Left cardiac atrium (tissue), 4 donors: ENCODE measurements around the gene RYR2. TPM values are rescaled to one million over a fixed set of nuclear protein-coding genes. Genes with fewer than 3 reads are reported as not detected.

Source experiments
- ATAC-seq, 2 donors: fragments of 200-7000 bp; cut with Tn5 transposase; one replicate each; pipeline ENCODE4 v1.9.1; 2020; ENCODE audit warnings: mild to moderate bottlenecking in 2 of 2, moderate library complexity in 2 of 2
- DNase-seq: peaks from one replicate; pipeline ENCODE4 v3.0.0-alpha.2; 2020
- intact Hi-C, 2 donors: fragments of 100-400 bp; cut with DNase I; formaldehyde crosslinking; loops; one replicate each; pipeline versions ENCODE4 v1.14.1 to v1.15.1; 2022 to 2023
- total RNA-seq, 2 donors: library from RNA; stranded (reverse); fragmentation: NEBNext Ultra II Directional; extraction: Animal tissue kit (Norgen Biotek cat#: 25700); gene quantifications; one replicate each; pipeline ENCODE4 v1.2.1, GENCODE V29; 2021
- donor health status: DM: no; HTN: yes; CAD: no.
- donor health status: DM: no; HTN: yes; CAD: no; lungs with severe emphysema.
- donor health status: DM: yes; HTN: yes; CAD: no.
- donor health status: Dilated cardiomyopathy.

The RYR2 gene
- total RNA-seq, 2 donors from 2014 or later, result 433 to 446 TPM

GRCh38 chr1:237029240-237029639 lies 12.7 kb upstream of the RYR2 start:
- DNase-seq (no peak), ATAC-seq (no peak)
- intact Hi-C loops, result no loop called here

GRCh38 chr1:237029850-237030535 lies 12.0 kb upstream of the RYR2 start:
- ATAC-seq, result peak in 1 of 2 donors; percentile 8
- intact Hi-C loops, result no loop called here
- no peak for DNase-seq

DNA sequence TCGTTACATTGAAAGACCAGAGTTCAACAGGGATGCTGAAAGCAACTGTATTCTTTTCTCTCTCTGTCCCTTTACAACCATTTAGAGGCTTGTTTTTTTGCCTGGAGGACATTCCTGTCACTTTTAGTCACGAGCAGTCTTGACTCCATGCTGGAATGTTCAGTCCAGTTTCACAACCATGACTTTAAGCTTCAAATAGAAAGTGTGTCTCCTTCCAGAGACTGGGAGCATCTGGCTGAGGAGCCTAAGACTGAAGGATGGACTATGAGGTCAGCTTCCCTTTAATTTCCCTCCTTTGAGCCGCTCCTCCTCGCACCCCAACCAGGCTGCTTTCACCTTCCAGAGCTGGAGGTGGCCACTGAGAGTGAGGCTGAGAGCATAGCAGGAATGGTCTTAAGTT lies 10.5 kb upstream of the RYR2 start:
- peak; percentile 55 to 58 for ATAC-seq
- intact Hi-C loops, result no loop called here
- DNase-seq, result no peak

DNA sequence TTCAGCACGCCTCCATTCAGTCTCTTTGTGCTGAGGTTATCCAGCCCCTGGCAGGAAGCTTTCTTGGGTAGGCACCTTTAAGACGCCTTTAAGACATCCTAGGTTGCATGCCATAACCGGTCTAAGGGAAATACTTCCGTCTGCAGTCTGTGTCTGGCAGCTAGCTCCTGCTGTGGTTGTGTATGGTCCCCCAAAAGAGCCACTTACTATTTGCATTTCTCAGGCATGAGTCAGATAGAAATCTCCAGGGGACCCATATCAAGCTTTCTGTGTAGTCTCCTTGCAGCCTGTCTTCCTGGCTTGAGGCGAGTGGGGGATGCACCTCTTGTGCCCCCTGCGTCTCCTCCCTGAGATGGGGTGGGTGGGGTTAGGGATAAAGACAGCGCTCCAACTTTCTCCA lies 10.0 kb upstream of the RYR2 start:
- DNase-seq, result no peak
- intact Hi-C loops, result no loop called here
- ATAC-seq, result peak in 1 of 2 donors; percentile 53

GRCh38 chr1:237033061-237033460 lies 8.9 kb upstream of the RYR2 start:
- ATAC-seq, result no peak
- no peak for DNase-seq
- intact Hi-C loops, result no loop called here

GRCh38 chr1:237033804-237034203 lies 8.2 kb upstream of the RYR2 start:
- intact Hi-C loops, result no loop called here
- DNase-seq, result no peak
- no peak for ATAC-seq

DNA sequence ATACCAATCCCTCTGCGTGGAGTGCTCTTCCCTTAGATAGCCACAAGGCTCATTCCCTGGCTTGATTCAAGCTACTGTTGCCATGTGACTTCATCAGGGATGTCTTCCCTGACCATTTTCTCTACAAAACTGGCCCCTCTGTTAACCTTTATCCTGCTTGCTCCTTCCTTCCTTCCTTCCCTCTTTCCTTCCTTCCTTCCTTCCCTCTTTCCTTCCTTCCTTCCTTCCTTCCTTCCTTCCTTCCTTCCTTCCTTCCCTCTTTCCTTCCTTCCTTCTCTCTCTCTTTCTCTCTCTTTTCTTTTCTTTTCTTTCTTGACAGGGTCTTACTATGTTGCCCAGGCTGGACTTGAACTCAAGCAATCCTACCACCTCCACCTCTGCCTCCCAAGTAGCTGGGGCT lies 6.2 kb upstream of the RYR2 start:
- intact Hi-C loops, result no loop called here
- no peak for ATAC-seq
- DNase-seq, result no peak

DNA sequence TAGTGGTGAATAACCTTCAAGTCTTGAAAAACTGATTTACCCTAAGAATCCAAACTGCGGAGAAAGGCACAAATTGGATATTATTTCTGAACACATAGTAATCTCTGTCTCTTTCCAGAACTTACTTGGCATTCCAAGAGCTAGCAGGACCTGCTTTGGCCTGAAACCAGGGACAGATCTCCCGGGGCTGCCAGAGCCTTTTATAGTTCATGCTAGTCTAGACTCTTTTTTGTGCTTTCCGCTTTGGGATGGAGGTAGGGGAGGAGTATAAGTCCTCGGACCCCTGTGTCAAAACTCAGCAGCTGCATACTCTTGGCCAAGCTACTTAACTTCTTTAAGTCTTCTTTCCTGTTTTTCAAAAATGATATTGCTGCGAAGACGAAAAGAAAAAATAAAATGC lies 3.8 kb upstream of the RYR2 start:
- ATAC-seq, result no peak
- intact Hi-C loops, result no loop called here
- DNase-seq, result no peak

GRCh38 chr1:237040823-237041222 lies 1.2 kb upstream of the RYR2 start:
- ATAC-seq (no peak), DNase-seq (no peak)
- intact Hi-C loops, result loop anchor here in 1 of 2 donors (10.0 kb wide), 1 partner anchor 46 kb away; no protein-coding TSS in a partner anchor

DNA sequence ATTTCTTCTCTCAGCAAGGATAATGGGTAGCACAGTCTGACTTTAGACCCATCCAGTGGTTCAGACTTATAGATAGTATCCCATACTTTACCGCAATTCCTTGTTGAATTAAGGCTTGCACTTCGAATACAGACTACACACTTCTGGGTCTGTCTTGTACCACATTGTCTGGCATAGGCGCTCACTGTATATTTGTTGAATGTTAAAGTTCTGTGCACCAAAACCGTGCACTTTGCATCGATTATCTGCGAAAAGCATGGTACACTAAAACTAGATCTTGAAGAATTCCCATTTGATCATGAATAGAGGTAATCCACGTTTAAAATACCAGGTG lies 556 bp upstream of the RYR2 start:
- ATAC-seq, result no peak
- DNase-seq, result no peak
- intact Hi-C loops, result loop anchor here in 1 of 2 donors (10.0 kb wide), 1 partner anchor 47 kb away; no protein-coding TSS in a partner anchor

DNA sequence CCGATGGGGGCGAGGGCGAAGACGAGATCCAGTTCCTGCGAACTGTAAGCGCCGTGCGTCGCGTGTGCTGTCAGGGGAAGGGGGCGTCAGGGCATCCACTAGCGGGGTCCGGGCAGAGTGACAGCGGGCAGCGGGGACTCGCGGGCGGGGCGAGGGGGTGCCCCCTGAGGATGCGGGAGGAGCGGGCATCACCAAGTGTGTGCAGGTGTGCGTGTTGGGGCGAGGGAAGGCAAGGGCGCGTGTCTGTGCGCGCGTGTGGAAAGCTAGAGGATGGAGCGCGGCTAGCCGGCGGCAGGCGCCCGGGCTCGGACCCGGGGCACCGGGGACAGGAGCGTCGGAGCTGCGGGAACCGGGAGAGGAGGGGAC lies 525 bp downstream of the RYR2 start:
- no peak for DNase-seq
- ATAC-seq, result peak; percentile 2 to 4
- intact Hi-C loops, result loop anchor here in 1 of 2 donors (10.0 kb wide), 1 partner anchor 48 kb away; no protein-coding TSS in a partner anchor

GRCh38 chr1:237042892-237043576 lies 1.1 kb downstream of the RYR2 start:
- intact Hi-C loops, result loop anchor here in 1 of 2 donors (10.0 kb wide), 1 partner anchor 48 kb away; no protein-coding TSS in a partner anchor
- ATAC-seq (peak; percentile 54 to 62), DNase-seq (peak; percentile 44)

GRCh38 chr1:237043846-237044636 lies 2.1 kb downstream of the RYR2 start:
- peak; percentile 79 for ATAC-seq
- DNase-seq, result peak; percentile 58
- intact Hi-C loops, result loop anchor here in 1 of 2 donors (10.0 kb wide), 1 partner anchor 49 kb away; no protein-coding TSS in a partner anchor

- DNase-seq, result no peak
- intact Hi-C loops, result loop anchor here in 1 of 2 donors (10.0 kb wide), 1 partner anchor 51 kb away; no protein-coding TSS in a partner anchor
- ATAC-seq, result no peak
Observed at GRCh38 chr1:237045278-237046016, 3.5 kb downstream of the RYR2 start.

DNA sequence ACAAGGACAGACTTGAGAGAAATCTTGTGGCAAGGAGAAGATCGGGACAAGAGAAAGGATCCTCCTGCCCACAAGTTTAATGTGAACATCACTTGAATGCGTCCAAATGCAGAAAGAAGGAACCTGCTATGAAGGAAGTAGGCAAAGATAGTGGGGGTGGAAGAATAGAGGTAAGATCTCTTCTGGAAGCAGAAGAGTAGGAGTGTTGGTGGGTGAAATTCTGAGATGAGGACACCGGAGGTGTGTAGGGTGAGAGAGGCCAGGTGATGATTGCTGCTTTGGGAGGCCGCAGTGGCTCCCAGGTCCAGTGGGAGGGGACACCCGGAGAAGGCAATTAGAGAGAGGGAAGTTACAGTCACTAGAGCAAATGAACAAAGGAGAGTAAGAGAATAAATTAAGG lies 6.8 kb downstream of the RYR2 start:
- intact Hi-C loops, result loop anchor here in 1 of 2 donors (10.0 kb wide), 1 partner anchor 54 kb away; no protein-coding TSS in a partner anchor
- ATAC-seq (no peak), DNase-seq (no peak)

DNA sequence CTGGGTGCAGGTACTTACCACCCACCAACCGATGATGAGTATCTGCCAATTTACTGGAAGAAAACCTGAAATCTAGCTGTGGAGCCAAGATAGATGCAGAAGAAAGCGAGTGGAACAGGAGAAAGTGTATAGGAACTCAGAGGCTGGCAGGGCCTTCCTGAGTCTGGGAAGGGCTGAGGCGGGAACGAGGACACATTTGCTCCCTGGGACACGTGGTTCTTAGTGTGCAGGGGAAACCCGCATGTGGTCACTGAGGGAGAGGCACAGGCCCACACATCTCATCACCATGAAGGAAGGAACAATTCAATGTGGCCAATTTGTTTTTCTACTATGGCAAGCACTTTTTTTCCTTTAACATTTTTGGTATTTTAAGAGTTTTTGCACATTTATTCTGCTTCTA lies 8.2 kb downstream of the RYR2 start:
- intact Hi-C loops, result no loop called here
- no peak for DNase-seq
- peak; percentile 42 to 46 for ATAC-seq

DNA sequence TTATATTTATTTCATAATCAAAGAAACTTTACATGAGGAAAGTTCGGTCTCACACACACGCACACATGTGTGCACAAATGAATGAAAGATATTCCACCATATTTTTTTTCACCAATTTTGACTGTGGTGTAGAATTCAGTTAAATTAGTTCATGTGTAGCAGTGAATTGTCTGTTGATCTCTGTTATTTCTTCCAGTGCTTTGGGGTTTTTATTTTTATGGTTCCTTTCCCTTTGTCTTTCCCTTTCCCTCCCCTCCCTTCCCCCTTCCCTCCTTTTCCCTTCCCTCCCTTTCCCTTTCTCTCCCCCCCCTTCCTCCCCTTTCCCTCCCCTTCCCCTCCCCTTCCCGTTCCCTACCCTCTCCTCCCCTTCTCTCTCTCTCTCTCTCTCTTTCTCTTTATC lies 8.9 kb downstream of the RYR2 start:
- intact Hi-C loops, result no loop called here
- no peak for DNase-seq
- no peak for ATAC-seq

GRCh38 chr1:237054313-237054712 lies 12.3 kb downstream of the RYR2 start:
- ATAC-seq, result no peak
- no peak for DNase-seq
- intact Hi-C loops, result no loop called here

- no peak for DNase-seq
- ATAC-seq, result no peak
Observed at GRCh38 chr1:237058470-237058869, 16.5 kb downstream of the RYR2 start.

More at GRCh38 chr1:237058470-237058869, 16.5 kb downstream of the RYR2 start:
- intact Hi-C loops, result no loop called here
